H9 (cell line): ENCODE measurements around the gene LSM7. TPM values are rescaled to one million over a fixed set of nuclear protein-coding genes. Genes with fewer than 3 reads are reported as not detected.

Experiments used
- DNase-seq: peaks from one replicate; pipeline ENCODE4 v3.0.0-alpha.2; 2017
- H2AFZ ChIP-seq: one replicate; pipeline ENCODE4 v1.6.1; 2013; ENCODE audit warnings: mild to moderate bottlenecking, low read length, control low read depth, moderate library complexity
- H2AK5ac ChIP-seq: 2 replicates; pipeline ENCODE4 v1.6.1; 2013; ENCODE audit warnings: low read length, control low read depth, mixed read lengths; ENCODE audit not compliant: insufficient read length
- H2BK120ac ChIP-seq: one replicate; pipeline ENCODE4 v1.6.1; 2013; ENCODE audit warnings: low read depth, mild to moderate bottlenecking, low read length, control low read depth, inconsistent platforms; ENCODE audit not compliant: poor library complexity, severe bottlenecking
- H2BK12ac ChIP-seq: 2 replicates; pipeline ENCODE4 v1.6.1; 2013; ENCODE audit warnings: low read length, control low read depth, mixed read lengths, low read depth; ENCODE audit not compliant: insufficient read length
- H2BK15ac ChIP-seq: 2 replicates; pipeline ENCODE4 v1.6.1; 2013; ENCODE audit warnings: low read depth, low read length, control low read depth
- H2BK20ac ChIP-seq: one replicate; pipeline ENCODE4 v1.6.1; 2013; ENCODE audit warnings: low read depth, mild to moderate bottlenecking, low read length, control low read depth, inconsistent platforms; ENCODE audit not compliant: poor library complexity, severe bottlenecking
- H2BK5ac ChIP-seq: 2 replicates; pipeline ENCODE4 v1.6.1; 2013; ENCODE audit warnings: low read length, control low read depth, mixed read lengths; ENCODE audit not compliant: insufficient read length
- H3K14ac ChIP-seq: 2 replicates; pipeline ENCODE4 v1.6.1; 2013; ENCODE audit warnings: low read length, control low read depth; ENCODE audit not compliant: insufficient read depth
- H3K18ac ChIP-seq: 2 replicates; pipeline ENCODE4 v1.6.1; 2013; ENCODE audit warnings: low read depth, mild to moderate bottlenecking, mixed read lengths, low read length, control low read depth; ENCODE audit not compliant: insufficient read length
- H3K23ac ChIP-seq: 2 replicates; pipeline ENCODE4 v1.6.1; 2013; ENCODE audit warnings: low read length, control low read depth, mixed read lengths, low read depth; ENCODE audit not compliant: insufficient read length
- H3K23me2 ChIP-seq: 2 replicates; pipeline ENCODE4 v1.6.1; 2013; ENCODE audit warnings: low read depth, mild to moderate bottlenecking, mixed read lengths, low read length, control low read depth; ENCODE audit not compliant: insufficient read length, poor library complexity, severe bottlenecking
- H3K27ac ChIP-seq: 2 replicates; pipeline ENCODE4 v1.5.1; 2013; ENCODE audit warnings: low read length, control low read depth, mixed read lengths, low read depth; ENCODE audit not compliant: insufficient read length
- H3K27me3 ChIP-seq: 2 replicates; pipeline ENCODE4 v1.6.1; 2013; ENCODE audit warnings: low read length, control low read depth, inconsistent platforms; ENCODE audit not compliant: insufficient read depth
- H3K4ac ChIP-seq: 2 replicates; pipeline ENCODE4 v1.6.1; 2013; ENCODE audit warnings: low read depth, mild to moderate bottlenecking, control low read depth, inconsistent platforms, low read length, moderate library complexity
- H3K4me1 ChIP-seq: 2 replicates; pipeline ENCODE4 v1.6.1; 2013; ENCODE audit warnings: low read length, control low read depth, inconsistent platforms; ENCODE audit not compliant: insufficient read depth
- H3K4me2 ChIP-seq: 2 replicates; pipeline ENCODE4 v1.6.1; 2013; ENCODE audit warnings: low read length, control low read depth, mixed read lengths; ENCODE audit not compliant: insufficient read length, insufficient read depth
- H3K56ac ChIP-seq: 2 replicates; pipeline ENCODE4 v1.6.1; 2013; ENCODE audit warnings: low read depth, mild to moderate bottlenecking, mixed read lengths, low read length, control low read depth; ENCODE audit not compliant: insufficient read length
- H3K79me1 ChIP-seq: 2 replicates; pipeline ENCODE4 v1.6.1; 2013; ENCODE audit warnings: low read depth, mild to moderate bottlenecking, moderate library complexity, low read length, control low read depth, inconsistent platforms; ENCODE audit not compliant: insufficient read depth, poor library complexity, severe bottlenecking
- H3K79me2 ChIP-seq: 2 replicates; pipeline ENCODE4 v1.6.1; 2013; ENCODE audit warnings: low read length, control low read depth, inconsistent platforms; ENCODE audit not compliant: insufficient read depth
- H3K9ac ChIP-seq: 2 replicates; pipeline ENCODE4 v1.6.1; 2013; ENCODE audit warnings: low read length, control low read depth, mixed read lengths; ENCODE audit not compliant: insufficient read length; ENCODE audit errors: extremely low read depth
- H3K9me3 ChIP-seq: one replicate; pipeline ENCODE4 v1.6.1; 2013; ENCODE audit warnings: low read depth, low read length, inconsistent platforms; ENCODE audit not compliant: control insufficient read depth
- H3T11ph ChIP-seq: one replicate; pipeline ENCODE4 v1.6.1; 2013; ENCODE audit warnings: mild to moderate bottlenecking, low read length, control low read depth, inconsistent platforms
- H4K20me1 ChIP-seq: one replicate; pipeline ENCODE4 v1.6.1; 2013; ENCODE audit not compliant: control insufficient read depth, insufficient read length, insufficient read depth
- H4K5ac ChIP-seq: 2 replicates; pipeline ENCODE4 v1.6.1; 2013; ENCODE audit warnings: low read depth, mild to moderate bottlenecking, mixed read lengths, low read length, control low read depth; ENCODE audit not compliant: insufficient read length
- H4K8ac ChIP-seq: replicated peaks from 2 replicates; pipeline ENCODE4 v1.6.1; 2013; ENCODE audit warnings: low read length, control low read depth, mixed read lengths, low read depth; ENCODE audit not compliant: insufficient read length
- H4K91ac ChIP-seq: 2 replicates; pipeline ENCODE4 v1.6.1; 2013; ENCODE audit warnings: low read depth, mild to moderate bottlenecking, moderate library complexity, mixed read lengths, low read length, control low read depth; ENCODE audit not compliant: insufficient read length
- H3K27ac Mint-ChIP-seq, 3 experiments: 2 replicates in 2 of 3; 3 replicates in 1 of 3; pipeline ENCODE4 v1.8.0; 2020 to 2021; ENCODE audit warnings: mixed read lengths in 3 of 3, mild to moderate bottlenecking in 1 of 3, moderate library complexity in 1 of 3
- H3K27me3 Mint-ChIP-seq: 2 replicates; pipeline ENCODE4 v1.8.0; 2021; ENCODE audit warnings: low read depth, mild to moderate bottlenecking, moderate library complexity, mixed read lengths
- H3K36me3 Mint-ChIP-seq, 3 experiments: 2 replicates in 2 of 3; 3 replicates in 1 of 3; pipeline ENCODE4 v1.8.0; 2020 to 2021; ENCODE audit warnings: low read depth in 3 of 3, mixed read lengths in 3 of 3; ENCODE audit not compliant: insufficient read depth in 1 of 3
- H3K4me1 Mint-ChIP-seq, 2 experiments: 2 replicates each; pipeline ENCODE4 v1.8.0; 2020; ENCODE audit warnings: mixed read lengths in 2 of 2
- H3K4me3 Mint-ChIP-seq, 2 experiments: 2 replicates in 1 of 2; 3 replicates in 1 of 2; pipeline ENCODE4 v1.8.0; 2020 to 2021; ENCODE audit warnings: mild to moderate bottlenecking in 2 of 2, mixed read lengths in 2 of 2, moderate library complexity in 1 of 2
- H3K9me3 Mint-ChIP-seq, 2 experiments: 2 replicates in 1 of 2; 3 replicates in 1 of 2; pipeline ENCODE4 v1.8.0; 2020; ENCODE audit warnings: mild to moderate bottlenecking in 2 of 2, mixed read lengths in 2 of 2, moderate library complexity in 1 of 2
- CTCF ChIP-seq: fragments of 200-600 bp; sonication (generic); conservative IDR thresholded peaks from 3 replicates; pipeline ENCODE4 v1.8.0; 2021; ENCODE audit warnings: antibody characterized with exemption, mild to moderate bottlenecking
- WGBS: extraction: QIAGEN DNeasy Blood & Tissue Kit; methylation state at CpG from one replicate; pipeline ENCODE4 v1.1.7; 2013; ENCODE audit warnings: missing lambda C conversion rate, low lambda C conversion rate, mixed read lengths; ENCODE audit not compliant: insufficient read length; ENCODE audit errors: extremely low coverage; 5-methylcytosine and 5-hydroxymethylcytosine counted together
- total RNA-seq: library from RNA; stranded (reverse); gene quantifications from 2 replicates; pipeline ENCODE4 v1.2.1, GENCODE V29; 2021

The LSM7 gene
- total RNA-seq, 1 experiment from 2014 or later, result 187 TPM

- H2BK120ac ChIP-seq, result no peak overlapping the region
- H2BK20ac ChIP-seq, result no peak overlapping the region
- no peaks in the 10 kb centered on the region for H3K23me2 ChIP-seq
- no peak overlapping the region for H3K23ac ChIP-seq
- no peaks in the 10 kb centered on the region for H3K79me1 ChIP-seq
- no peak overlapping the region for H3K56ac ChIP-seq
- 0 out of 2 replicates have a peak, but pooled peaks cover 2% of the 10 kb centered on the region for H3K4me1 ChIP-seq
- H4K91ac ChIP-seq, result no peak overlapping the region
- H3K27ac Mint-ChIP-seq, result no peak overlapping the region
- no peak overlapping the region for H3K27ac ChIP-seq
- H4K5ac ChIP-seq, result no peak overlapping the region
- H3K27me3 ChIP-seq, result no peaks in the 10 kb centered on the region
- TF ChIP-seq CTCF, result no peak
- no peaks in the 10 kb centered on the region; a peak in 1 of 5 replicates for H3K9me3 Mint-ChIP-seq
- no peak overlapping the region for H3T11ph ChIP-seq
- no peak overlapping the region for H3K4me2 ChIP-seq
- peak overlapping the region in 1 of 2 experiments; percentile 51; a peak in 1 of 5 replicates for H3K4me3 Mint-ChIP-seq
- H2BK12ac ChIP-seq, result no peak overlapping the region
- H3K9ac ChIP-seq, result no peak overlapping the region
- no peaks in the 10 kb centered on the region for H3K9me3 ChIP-seq
- peaks cover 4% of the 10 kb centered on the region; the same call in 1 of the 2 replicates for H3K79me2 ChIP-seq
- DNase-seq, result no peak
- no peak overlapping the region for H2BK5ac ChIP-seq
- H3K4ac ChIP-seq, result no peak overlapping the region
- H2BK15ac ChIP-seq, result no peak overlapping the region
- no peak overlapping the region for H4K8ac ChIP-seq
- H2AFZ ChIP-seq, result no peak overlapping the region
- peaks cover 18 to 30% (median 21%) of the 10 kb centered on the region in 3 experiments for H3K36me3 Mint-ChIP-seq
- no peak overlapping the region for H3K18ac ChIP-seq
- peaks cover 2% of the 10 kb centered on the region; the same call in 1 of the 2 replicates for H3K27me3 Mint-ChIP-seq
- peaks cover 18 to 22% of the 10 kb centered on the region in 2 experiments for H3K4me1 Mint-ChIP-seq
- no peak overlapping the region for H2AK5ac ChIP-seq
- peaks cover 2% of the 10 kb centered on the region for H4K20me1 ChIP-seq
- WGBS, result no CpG with 5 or more reads among the region's 28 CpGs
- no peak overlapping the region for H3K14ac ChIP-seq
Observed at GRCh38 chr19:2276429-2276986, 51.9 kb downstream of the LSM7 start.
